Measurements from ENCODE around the gene ADSS1. TPM values are rescaled to one million over a fixed set of nuclear protein-coding genes. Genes with fewer than 3 reads are reported as not detected.
A peak's percentile ranks its signal among the peaks of the same experiment; 100 is the strongest.
"Not testable (repeated sequence)": the region's sequence is repeated elsewhere in the genome, so short reads cannot be mapped to it uniquely, and the experiment has no call there.

The ADSS1 gene
- total RNA-seq, 1 donor from 2014 or later: 20.2 TPM

GRCh38 chr14:104746071-104746545 is 22.1 kb downstream of the ADSS1 start:
- no peak for DNase-seq (ENCODE audit: low read depth)

GRCh38 chr14:104746934-104747481 is 23.0 kb downstream of the ADSS1 start:
- peak; percentile 21 for DNase-seq (ENCODE audit: low read depth)

GRCh38 chr14:104747876-104748275 is 23.8 kb downstream of the ADSS1 start:
- DNase-seq (ENCODE audit: low read depth): no peak

- DNase-seq (ENCODE audit: low read depth): peak; percentile 63
These were observed 25.2 kb downstream of the ADSS1 start for GRCh38 chr14:104749111-104749649.

- DNase-seq (ENCODE audit: low read depth): no peak
These were observed 26.2 kb downstream of the ADSS1 start for GRCh38 chr14:104750056-104750752.

- not testable (repeated sequence) for DNase-seq (ENCODE audit: low read depth)
These were observed 26.7 kb downstream of the ADSS1 start for GRCh38 chr14:104750753-104751057.

GRCh38 chr14:104751539-104752422 is 27.8 kb downstream of the ADSS1 start:
- no peak for DNase-seq (ENCODE audit: low read depth)

- no peak for DNase-seq (ENCODE audit: low read depth)
These were observed 28.4 kb downstream of the ADSS1 start for GRCh38 chr14:104752423-104752734.

- DNase-seq (ENCODE audit: low read depth): peak; percentile 99
These were observed 28.9 kb downstream of the ADSS1 start, which contains the start of gene SIVA1 for GRCh38 chr14:104752735-104753527. TSS of gene SIVA1 (plus strand) at chr14:104753147. CDS start at chr14:104753202, 55 bp downstream.

GRCh38 chr14:104753528-104754212 is 29.6 kb downstream of the ADSS1 start:
- DNase-seq (ENCODE audit: low read depth): no peak

- DNase-seq (ENCODE audit: low read depth): peak; percentile 50
These were observed 30.3 kb downstream of the ADSS1 start for GRCh38 chr14:104754213-104754851.

- DNase-seq (ENCODE audit: low read depth): no peak
These were observed 31.6 kb downstream of the ADSS1 start for GRCh38 chr14:104755621-104756020.

GRCh38 chr14:104756477-104757237 is 32.6 kb downstream of the ADSS1 start:
- no peak for DNase-seq (ENCODE audit: low read depth)

- no peak for DNase-seq (ENCODE audit: low read depth)
These were observed 33.2 kb downstream of the ADSS1 start for GRCh38 chr14:104757238-104757585.

GRCh38 chr14:104757681-104758392 is 33.8 kb downstream of the ADSS1 start:
- DNase-seq (ENCODE audit: low read depth): no peak

- no peak for DNase-seq (ENCODE audit: low read depth)
These were observed 35.2 kb downstream of the ADSS1 start for GRCh38 chr14:104758981-104759969.

GRCh38 chr14:104765517-104765916 is 41.5 kb downstream of the ADSS1 start:
- DNase-seq (ENCODE audit: low read depth): no peak

All from myocyte (in vitro differentiated cells).